AG09309 (cell line): ENCODE measurements around the gene ANKDD1B.

ENCODE experiments used
- DNase-seq: peaks from one replicate; pipeline ENCODE4 v3.0.0-alpha.2; 2010; ENCODE audit warnings: low read depth
- H3K4me3 ChIP-seq: 2 replicates; pipeline ENCODE4 v1.5.1; 2011; ENCODE audit warnings: mild to moderate bottlenecking, low read depth, low read length, moderate library complexity; ENCODE audit not compliant: control insufficient read depth
- CTCF ChIP-seq: IDR thresholded peaks from 2 replicates; pipeline ENCODE4 v1.5.1; 2011; ENCODE audit warnings: mild to moderate bottlenecking, low read depth, low read length, inconsistent platforms; ENCODE audit not compliant: insufficient read depth, control insufficient read depth; ENCODE audit errors: missing control alignments

Gene ANKDD1B

DNA sequence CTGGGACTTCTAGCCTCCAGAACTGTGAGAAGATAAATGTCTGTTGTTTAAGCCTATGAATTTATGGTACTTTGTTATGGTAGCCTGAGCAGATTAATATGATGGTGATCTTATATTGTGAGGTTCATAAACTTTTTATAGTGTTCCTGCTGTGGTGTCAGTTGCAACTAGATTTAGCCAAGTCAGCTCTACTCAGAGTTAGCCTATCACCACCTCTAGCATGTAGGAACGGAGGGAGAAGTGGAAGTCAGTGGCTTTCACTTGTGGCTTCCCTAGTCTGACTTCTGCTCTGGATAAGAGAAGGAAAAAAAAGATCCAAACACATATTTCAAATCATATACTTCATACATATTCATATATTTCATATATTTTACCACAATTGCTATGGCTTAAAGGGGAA is 99.4 kb downstream of the ANKDD1B start:
- TF ChIP-seq CTCF: no peak
- no peak overlapping the region for H3K4me3 ChIP-seq
- no peak for DNase-seq

- no peak for TF ChIP-seq CTCF
- H3K4me3 ChIP-seq: no peak overlapping the region
- no peak for DNase-seq
Measured at GRCh38 chr5:75711151-75711550, 99.9 kb downstream of the ANKDD1B start.

DNA sequence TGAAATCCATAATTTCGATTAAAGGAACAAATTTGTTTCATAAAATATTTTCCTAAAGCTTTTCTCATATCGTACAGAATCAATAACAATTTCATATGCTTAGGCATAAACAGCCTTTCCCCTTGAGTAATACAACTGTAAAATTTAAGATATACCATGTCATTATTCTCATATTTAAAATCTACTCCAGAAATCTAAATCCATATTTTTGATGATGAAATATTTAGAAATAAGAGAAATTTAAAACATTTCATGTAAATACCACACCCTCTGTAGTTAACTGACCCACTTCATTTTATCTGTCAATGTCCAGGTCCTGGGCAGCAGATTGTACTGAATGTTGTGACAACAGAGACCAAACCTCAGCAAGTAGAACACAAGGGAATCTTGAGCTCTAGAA is 100.8 kb downstream of the ANKDD1B start:
- TF ChIP-seq CTCF: no peak
- no peak for DNase-seq
- no peak overlapping the region for H3K4me3 ChIP-seq

- no peak for DNase-seq
- peak overlapping the region; percentile 86 for H3K4me3 ChIP-seq
- TF ChIP-seq CTCF: no peak
Measured at GRCh38 chr5:75716715-75717081, 105.4 kb downstream of the ANKDD1B start.

- DNase-seq: peak; percentile 79
- TF ChIP-seq CTCF: no peak
- H3K4me3 ChIP-seq: peak within 1 kb of the TSS; percentile 86
Measured at GRCh38 chr5:75717082-75717922, 106.0 kb downstream of the ANKDD1B start, which contains the start of gene POC5. TSS of gene POC5 (minus strand) at chr5:75717437. CDS start at chr5:75712937, 4,500 bp downstream.

- peak; percentile 13 for DNase-seq
- no peak for TF ChIP-seq CTCF
- H3K4me3 ChIP-seq: no peak overlapping the region
Measured at GRCh38 chr5:75720882-75721281, 109.6 kb downstream of the ANKDD1B start.
